ENCODE results near the gene TCFL5. TPM values are rescaled to one million over a fixed set of nuclear protein-coding genes. Genes with fewer than 3 reads are reported as not detected.
A peak's percentile ranks its signal among the peaks of the same experiment; 100 is the strongest.

TCFL5 gene
- total RNA-seq, 1 experiment from 2014 or later, result 20.4 TPM

GRCh38 chr20:62899633-62900051 is 38.0 kb upstream of the TCFL5 start:
- Mint-ChIP-seq H3K27me3 (ENCODE audit: low read depth) (no peaks in the 10 kb centered on the region), H3K9me3 (no peaks in the 10 kb centered on the region), H3K36me3 (peaks cover 55% of the 10 kb centered on the region), H3K27ac (peak overlapping the region; percentile 96), H3K4me1 (peaks cover 44% of the 10 kb centered on the region), H3K4me3 (peak overlapping the region; percentile 52; the same call in 1 of the 2 replicates)
- TF ChIP-seq ETV6 (CRISPR knock-in tag; IDR thresholded peaks at IDR 0.05), result no peak
- no peak for TF ChIP-seq AFF4 (CRISPR knock-in tag; IDR thresholded peaks at IDR 0.05; ENCODE audit: borderline replicate concordance)
- 0 out of 2 replicates have a peak, but pooled peaks have one; percentile 37 for TF ChIP-seq PRRX2 (CRISPR knock-in tag; IDR thresholded peaks at IDR 0.05)
- no peak for TF ChIP-seq USF1 (CRISPR knock-in tag; IDR thresholded peaks at IDR 0.05)
- ATAC-seq (0 out of 2 replicates have a peak, but pooled peaks have one; percentile 7), DNase-seq (ENCODE audit: low spot score) (no peak)
- CTCF ChIA-PET, result interaction anchor here (0.6 to 2.2 kb wide), 8 partner anchors 9 to 331 kb away, joined by 3 to 11 read pairs (median 4); partner anchors contain the start of gene BHLHE23
- POLR2A ChIA-PET, result no interaction called here

- H3K27me3 Mint-ChIP-seq (ENCODE audit: low read depth), result no peaks in the 10 kb centered on the region
- H3K9me3 Mint-ChIP-seq, result no peaks in the 10 kb centered on the region
- H3K27ac Mint-ChIP-seq, result peak overlapping the region; percentile 73
- ChIA-PET CTCF (interaction anchor here (1.0 to 2.0 kb wide), 4 partner anchors 8 to 110 kb away, joined by 3 to 5 read pairs (median 4); no protein-coding TSS in a partner anchor), POLR2A (no interaction called here)
- ATAC-seq (no peak), DNase-seq (ENCODE audit: low spot score) (no peak)
- no peak overlapping the region for H3K4me3 Mint-ChIP-seq
- peaks cover 55% of the 10 kb centered on the region for H3K36me3 Mint-ChIP-seq
- H3K4me1 Mint-ChIP-seq, result peaks cover 44% of the 10 kb centered on the region
- TF ChIP-seq SP1 (CRISPR knock-in tag; conservative IDR thresholded peaks at IDR 0.05), result no peak
- no peak for TF ChIP-seq RORB (CRISPR knock-in tag; IDR thresholded peaks at IDR 0.05)
- no peak for TF ChIP-seq FOXJ3 (CRISPR knock-in tag; IDR thresholded peaks at IDR 0.05; ENCODE audit: borderline replicate concordance)
- TF ChIP-seq AFF4 (CRISPR knock-in tag; IDR thresholded peaks at IDR 0.05; ENCODE audit: borderline replicate concordance), result no peak
- no peak for TF ChIP-seq ZBTB21 (CRISPR knock-in tag; IDR thresholded peaks at IDR 0.05; ENCODE audit: borderline replicate concordance)
- TF ChIP-seq ATF2 (CRISPR knock-in tag; IDR thresholded peaks at IDR 0.05; ENCODE audit: borderline replicate concordance, low read depth), result no peak
- TF ChIP-seq CDX4 (CRISPR knock-in tag; IDR thresholded peaks at IDR 0.05; ENCODE audit: borderline replicate concordance), result no peak
- no peak for TF ChIP-seq TCF7 (CRISPR knock-in tag; IDR thresholded peaks at IDR 0.05; ENCODE audit: low read depth)
- TF ChIP-seq MLX (CRISPR knock-in tag; IDR thresholded peaks at IDR 0.05), result no peak
- TF ChIP-seq ZSCAN18 (CRISPR knock-in tag; IDR thresholded peaks at IDR 0.05), result no peak
- no peak for TF ChIP-seq ZNF138 (CRISPR knock-in tag; conservative IDR thresholded peaks at IDR 0.05)
- TF ChIP-seq ARID4B (CRISPR knock-in tag; IDR thresholded peaks at IDR 0.05; ENCODE audit: borderline replicate concordance), result no peak
Observed at GRCh38 chr20:62898970-62899632, 37.5 kb upstream of the TCFL5 start.

All from WTC11 (cell line).